HFF-Myc (cell line): ENCODE results near the gene KCNH5.

Experiments
- DNase-seq: peaks from one replicate; pipeline ENCODE4 v3.0.0-alpha.2; 2011; ENCODE audit warnings: low read depth; ENCODE audit errors: extremely low read depth
- H3K4me3 ChIP-seq: replicated peaks from 2 replicates; pipeline ENCODE4 v1.5.1; 2011; ENCODE audit warnings: low read depth, mild to moderate bottlenecking, control low read depth, low read length
- TF ChIP-seq, protein P1 (sequence below): IDR thresholded peaks from 2 replicates; pipeline ENCODE4 v1.5.1; 2012; ENCODE audit warnings: mild to moderate bottlenecking, low read depth, low read length, control low read depth; ENCODE audit errors: missing control alignments

The KCNH5 gene

DNA sequence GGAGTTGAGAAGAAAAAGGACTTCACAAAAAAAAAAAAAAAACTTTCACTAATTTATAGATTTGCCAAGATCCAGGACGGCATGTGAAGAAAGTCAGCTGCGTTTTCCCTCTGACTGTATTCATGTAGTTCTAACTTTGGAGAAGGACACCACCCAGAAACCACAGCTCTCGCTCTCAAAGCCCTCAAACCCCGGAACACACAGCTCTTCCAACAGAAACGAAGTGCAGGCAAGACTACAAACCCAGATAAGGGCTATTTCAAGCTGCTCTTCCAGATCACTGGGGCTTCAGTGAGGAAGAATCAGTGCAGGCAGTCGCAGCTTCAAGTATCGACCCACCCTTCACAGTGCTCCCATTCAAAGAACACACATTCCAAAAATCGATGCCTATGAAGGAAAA is 13.2 kb downstream of the KCNH5 start:
- no peak for DNase-seq
- TF ChIP-seq, protein P1, sequence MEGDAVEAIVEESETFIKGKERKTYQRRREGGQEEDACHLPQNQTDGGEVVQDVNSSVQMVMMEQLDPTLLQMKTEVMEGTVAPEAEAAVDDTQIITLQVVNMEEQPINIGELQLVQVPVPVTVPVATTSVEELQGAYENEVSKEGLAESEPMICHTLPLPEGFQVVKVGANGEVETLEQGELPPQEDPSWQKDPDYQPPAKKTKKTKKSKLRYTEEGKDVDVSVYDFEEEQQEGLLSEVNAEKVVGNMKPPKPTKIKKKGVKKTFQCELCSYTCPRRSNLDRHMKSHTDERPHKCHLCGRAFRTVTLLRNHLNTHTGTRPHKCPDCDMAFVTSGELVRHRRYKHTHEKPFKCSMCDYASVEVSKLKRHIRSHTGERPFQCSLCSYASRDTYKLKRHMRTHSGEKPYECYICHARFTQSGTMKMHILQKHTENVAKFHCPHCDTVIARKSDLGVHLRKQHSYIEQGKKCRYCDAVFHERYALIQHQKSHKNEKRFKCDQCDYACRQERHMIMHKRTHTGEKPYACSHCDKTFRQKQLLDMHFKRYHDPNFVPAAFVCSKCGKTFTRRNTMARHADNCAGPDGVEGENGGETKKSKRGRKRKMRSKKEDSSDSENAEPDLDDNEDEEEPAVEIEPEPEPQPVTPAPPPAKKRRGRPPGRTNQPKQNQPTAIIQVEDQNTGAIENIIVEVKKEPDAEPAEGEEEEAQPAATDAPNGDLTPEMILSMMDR, result no peak
- no peak overlapping the region for H3K4me3 ChIP-seq

DNA sequence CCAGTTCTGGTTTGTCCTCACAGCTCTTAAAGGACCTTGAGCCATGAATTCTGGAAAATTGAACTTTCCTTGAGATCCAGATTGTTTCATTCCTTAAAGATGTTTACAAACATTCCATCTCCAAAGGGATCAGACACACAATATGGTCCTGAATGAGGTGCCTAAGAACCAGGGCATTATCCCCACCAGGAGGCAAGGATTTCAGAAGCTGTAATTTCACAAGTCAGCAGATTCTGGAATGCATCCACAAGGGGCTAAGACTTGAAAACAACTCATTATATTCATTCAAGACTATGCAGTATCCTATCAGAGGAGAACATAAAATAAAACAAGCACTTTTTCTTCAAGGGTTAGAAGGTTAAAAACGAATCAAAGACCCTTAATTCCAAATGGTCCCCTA is 15.1 kb downstream of the KCNH5 start:
- no peak overlapping the region for H3K4me3 ChIP-seq
- DNase-seq, result no peak
- TF ChIP-seq, protein P1, result no peak

DNA sequence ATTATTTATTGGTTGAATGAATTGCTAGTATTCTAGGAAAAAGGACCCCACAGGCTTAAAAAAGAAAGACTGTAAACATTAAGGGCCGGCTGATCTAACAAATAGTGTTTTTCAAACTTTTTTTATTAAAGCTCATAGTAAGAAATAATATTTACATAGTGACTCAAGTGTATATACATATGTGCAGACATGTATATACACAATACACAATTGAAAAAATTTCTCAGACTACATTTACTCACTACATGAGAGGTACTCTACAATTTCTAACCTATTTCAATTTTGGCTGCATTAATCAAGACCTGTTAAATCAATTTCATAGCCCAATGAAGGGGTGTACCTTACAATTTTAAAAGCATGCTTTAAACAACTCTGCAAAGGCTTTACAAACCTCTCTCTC is 17.5 kb downstream of the KCNH5 start:
- TF ChIP-seq, protein P1, result no peak
- no peak for DNase-seq
- no peak overlapping the region for H3K4me3 ChIP-seq

DNA sequence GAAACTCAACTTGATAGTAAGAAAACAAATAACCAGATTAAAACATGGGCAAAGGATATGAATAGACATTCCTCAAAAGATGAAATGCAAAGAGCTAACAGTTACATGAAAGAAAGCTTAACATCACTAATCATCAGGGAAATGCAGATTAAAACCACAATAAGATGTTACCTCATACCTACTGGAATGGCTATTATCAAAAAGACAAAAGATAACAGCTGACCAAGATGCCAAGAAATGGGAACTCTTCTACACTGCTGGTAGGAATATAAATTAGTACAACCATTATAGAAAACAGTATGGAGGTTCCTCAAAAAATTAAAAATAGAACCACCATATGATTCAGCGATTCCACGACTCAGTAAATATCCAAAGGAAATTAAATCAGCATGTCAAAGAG is 18.8 kb downstream of the KCNH5 start:
- TF ChIP-seq, protein P1, result no peak
- no peak for DNase-seq
- no peak overlapping the region for H3K4me3 ChIP-seq

DNA sequence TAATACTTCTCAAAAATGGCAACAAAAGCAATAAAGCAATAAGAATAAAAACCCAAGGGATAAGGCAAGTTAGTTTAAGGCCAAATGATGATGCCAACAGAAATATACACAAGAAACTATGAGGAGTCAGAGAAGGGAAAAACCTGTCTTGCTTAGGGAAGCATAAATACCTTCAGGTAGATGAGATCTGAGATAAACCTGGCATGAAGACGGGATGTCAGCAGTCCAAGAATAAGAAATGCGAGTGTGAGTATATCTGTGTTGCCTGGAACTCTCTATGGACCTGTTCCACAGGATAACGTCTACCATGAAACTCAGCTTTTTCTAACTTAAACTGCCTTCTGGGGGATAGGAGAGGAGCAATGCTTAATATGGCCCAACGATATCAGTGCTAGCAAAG is 30.6 kb downstream of the KCNH5 start:
- TF ChIP-seq, protein P1, result no peak
- H3K4me3 ChIP-seq, result no peak overlapping the region
- DNase-seq, result no peak

DNA sequence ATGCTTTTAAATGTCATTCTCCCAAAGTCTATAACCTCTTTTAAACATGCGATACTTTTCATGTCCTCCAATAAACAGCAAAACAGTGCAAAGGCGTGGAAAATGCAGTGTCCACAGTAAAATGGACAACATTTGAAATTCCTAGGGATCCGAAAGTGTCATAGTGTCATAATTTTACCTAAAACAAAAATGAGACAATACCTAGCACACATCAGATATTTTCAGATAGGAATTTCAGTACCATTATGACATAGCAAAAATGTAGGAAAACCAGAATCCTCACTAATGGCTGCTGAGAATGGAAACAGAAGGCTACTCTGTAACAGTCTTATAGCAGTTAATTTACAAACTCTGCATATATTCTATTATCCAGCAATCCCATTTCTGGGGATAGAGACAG is 33.1 kb downstream of the KCNH5 start:
- no peak for DNase-seq
- H3K4me3 ChIP-seq, result no peak overlapping the region
- TF ChIP-seq, protein P1, result no peak

DNA sequence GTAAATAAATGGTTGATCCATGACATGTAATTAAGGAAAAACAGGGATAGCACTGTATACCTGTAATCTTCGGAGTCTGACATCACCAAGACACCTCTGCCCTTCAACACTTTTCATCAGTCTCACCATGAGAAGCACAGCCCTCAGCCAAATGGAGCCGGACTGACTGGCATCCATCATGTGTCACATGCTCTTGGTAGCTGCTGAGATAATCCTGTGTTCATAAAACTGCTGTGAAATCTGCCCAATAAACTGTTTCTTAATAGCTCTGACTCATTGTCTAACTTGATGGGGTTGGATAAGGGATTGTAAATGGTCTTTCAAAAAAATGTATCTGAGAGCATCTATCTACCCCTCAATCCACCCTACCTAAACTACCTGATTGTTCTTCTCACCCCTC is 33.6 kb downstream of the KCNH5 start:
- H3K4me3 ChIP-seq, result no peak overlapping the region
- TF ChIP-seq, protein P1, result no peak
- DNase-seq, result no peak
